Stimulated activated naive B cell treated with anti-CD40 and anti-IgM and Interleukin-4, amounts not matched to agents 10 μg/mL and 1 μg/mL and 100 μg/mL, for 72 hours (primary cell): ENCODE data around the gene PEAR1.
A peak's percentile ranks its signal among the peaks of the same experiment; 100 is the strongest.

ENCODE experiments used
- ATAC-seq, 2 donors: fragments of 150-1000 bp; cut with Tn5 transposase; replicated peaks; 2 replicates each; pipeline ENCODE4 v1.10.0; 2021; ENCODE audit warnings: moderate library complexity in 1 of 2
- DNase-seq: peaks from one replicate; pipeline ENCODE4 v3.0.0; 2021
- H3K27ac Mint-ChIP-seq: one replicate; pipeline ENCODE4 v1.8.0; 2022; ENCODE audit warnings: mild to moderate bottlenecking, mixed read lengths
- H3K27me3 Mint-ChIP-seq, 2 donors: one replicate each; pipeline ENCODE4 v1.8.0; 2022; ENCODE audit warnings: mixed read lengths in 2 of 2
- H3K36me3 Mint-ChIP-seq, 2 donors: one replicate each; pipeline ENCODE4 v1.8.0; 2022; ENCODE audit warnings: mixed read lengths in 2 of 2, mild to moderate bottlenecking in 1 of 2
- H3K4me1 Mint-ChIP-seq, 2 donors: one replicate each; pipeline ENCODE4 v1.8.0; 2022; ENCODE audit warnings: mixed read lengths in 2 of 2, mild to moderate bottlenecking in 1 of 2
- H3K4me3 Mint-ChIP-seq, 2 donors: one replicate each; pipeline ENCODE4 v1.8.0; 2022; ENCODE audit warnings: mild to moderate bottlenecking in 2 of 2, mixed read lengths in 2 of 2, moderate library complexity in 1 of 2
- H3K9me3 Mint-ChIP-seq, 2 donors: one replicate each; pipeline ENCODE4 v1.8.0; 2022; ENCODE audit warnings: mixed read lengths in 2 of 2, mild to moderate bottlenecking in 1 of 2

PEAR1 gene

DNA sequence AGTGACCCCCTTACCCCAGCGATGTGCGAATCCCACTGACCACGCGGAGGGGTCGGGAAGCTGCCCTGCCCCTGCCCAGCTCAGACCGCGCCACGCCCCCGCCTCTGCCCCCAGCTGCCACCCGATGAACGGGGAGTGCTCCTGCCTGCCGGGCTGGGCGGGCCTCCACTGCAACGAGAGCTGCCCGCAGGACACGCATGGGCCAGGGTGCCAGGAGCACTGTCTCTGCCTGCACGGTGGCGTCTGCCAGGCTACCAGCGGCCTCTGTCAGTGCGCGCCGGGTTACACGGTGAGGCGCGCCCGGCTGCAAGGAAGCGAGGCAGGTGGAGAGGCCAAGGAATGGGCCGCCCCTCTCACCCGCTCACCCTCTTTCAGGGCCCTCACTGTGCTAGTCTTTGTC is 15.0 kb downstream of the PEAR1 start:
- Mint-ChIP-seq H3K4me3 (no peak overlapping the region), H3K27ac (no peak overlapping the region), H3K4me1 (peaks cover 0 to 7% of the 10 kb centered on the region in 2 donors), H3K27me3 (peaks cover 25 to 38% of the 10 kb centered on the region in 2 donors), H3K36me3 (no peaks in the 10 kb centered on the region), H3K9me3 (no peaks in the 10 kb centered on the region)
- DNase-seq (no peak), ATAC-seq (no peak)

DNA sequence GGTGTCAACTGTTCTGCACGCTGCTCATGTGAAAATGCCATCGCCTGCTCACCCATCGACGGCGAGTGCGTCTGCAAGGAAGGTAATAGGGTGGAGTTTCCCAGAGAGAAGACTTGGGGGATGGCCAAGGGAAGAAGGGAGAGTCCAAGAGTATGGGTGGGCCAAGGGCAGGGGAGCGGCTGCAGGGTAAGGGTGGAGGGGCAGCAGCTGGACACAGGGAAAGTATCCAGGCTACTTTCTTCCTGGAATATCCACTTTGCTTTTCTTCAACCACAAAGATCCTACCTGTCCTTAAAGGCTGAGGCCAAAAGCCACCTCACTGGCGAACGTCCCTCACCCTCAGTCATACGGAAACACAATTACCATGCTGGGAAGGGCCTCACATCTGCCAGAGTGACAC is 15.4 kb downstream of the PEAR1 start:
- Mint-ChIP-seq H3K4me3 (no peak overlapping the region), H3K27me3 (peaks cover 27 to 39% of the 10 kb centered on the region in 2 donors), H3K9me3 (no peaks in the 10 kb centered on the region), H3K27ac (no peak overlapping the region), H3K36me3 (no peaks in the 10 kb centered on the region), H3K4me1 (peaks cover 0 to 7% of the 10 kb centered on the region in 2 donors)
- DNase-seq (no peak), ATAC-seq (no peak)

DNA sequence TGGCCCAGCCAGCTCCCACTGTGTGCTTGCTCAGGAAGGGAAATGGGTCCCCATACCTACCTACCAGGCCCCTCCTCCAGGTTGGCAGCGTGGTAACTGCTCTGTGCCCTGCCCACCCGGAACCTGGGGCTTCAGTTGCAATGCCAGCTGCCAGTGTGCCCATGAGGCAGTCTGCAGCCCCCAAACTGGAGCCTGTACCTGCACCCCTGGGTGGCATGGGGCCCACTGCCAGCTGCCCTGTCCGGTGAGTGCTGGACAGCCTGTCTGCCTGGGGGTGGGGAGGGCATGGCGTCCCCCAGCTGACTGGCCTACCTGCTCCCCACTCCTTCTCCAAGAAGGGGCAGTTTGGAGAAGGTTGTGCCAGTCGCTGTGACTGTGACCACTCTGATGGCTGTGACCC is 16.2 kb downstream of the PEAR1 start:
- Mint-ChIP-seq H3K27me3 (peaks cover 32 to 46% of the 10 kb centered on the region in 2 donors), H3K27ac (no peak overlapping the region), H3K9me3 (no peaks in the 10 kb centered on the region), H3K4me1 (peaks cover 0 to 7% of the 10 kb centered on the region in 2 donors), H3K4me3 (no peak overlapping the region), H3K36me3 (no peaks in the 10 kb centered on the region)
- DNase-seq (no peak), ATAC-seq (no peak)

DNA sequence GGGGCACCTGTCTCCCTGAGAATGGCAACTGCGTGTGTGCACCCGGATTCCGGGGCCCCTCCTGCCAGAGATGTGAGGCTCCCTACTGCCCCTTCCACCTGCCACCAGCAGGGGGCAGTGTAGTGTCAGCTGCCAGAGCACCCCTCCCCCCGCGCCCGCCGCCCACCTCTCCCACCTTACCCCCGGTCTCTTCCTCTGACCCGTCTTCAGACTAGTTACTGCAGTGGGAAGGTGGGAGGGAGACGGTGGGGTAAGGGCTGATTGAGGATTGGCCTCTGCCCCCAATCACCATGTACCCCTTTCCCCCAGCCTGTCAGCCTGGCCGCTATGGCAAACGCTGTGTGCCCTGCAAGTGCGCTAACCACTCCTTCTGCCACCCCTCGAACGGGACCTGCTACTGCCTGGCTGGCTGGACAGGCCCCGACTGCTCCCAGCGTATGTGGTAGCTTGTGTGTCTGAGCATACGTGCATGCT is 16.8 kb downstream of the PEAR1 start:
- Mint-ChIP-seq H3K27me3 (peaks cover 38 to 51% of the 10 kb centered on the region in 2 donors), H3K36me3 (no peaks in the 10 kb centered on the region), H3K4me3 (no peak overlapping the region), H3K4me1 (peaks cover 0 to 7% of the 10 kb centered on the region in 2 donors), H3K27ac (no peak overlapping the region), H3K9me3 (no peaks in the 10 kb centered on the region)
- ATAC-seq: peak; percentile 38 to 60
- no peak for DNase-seq

DNA sequence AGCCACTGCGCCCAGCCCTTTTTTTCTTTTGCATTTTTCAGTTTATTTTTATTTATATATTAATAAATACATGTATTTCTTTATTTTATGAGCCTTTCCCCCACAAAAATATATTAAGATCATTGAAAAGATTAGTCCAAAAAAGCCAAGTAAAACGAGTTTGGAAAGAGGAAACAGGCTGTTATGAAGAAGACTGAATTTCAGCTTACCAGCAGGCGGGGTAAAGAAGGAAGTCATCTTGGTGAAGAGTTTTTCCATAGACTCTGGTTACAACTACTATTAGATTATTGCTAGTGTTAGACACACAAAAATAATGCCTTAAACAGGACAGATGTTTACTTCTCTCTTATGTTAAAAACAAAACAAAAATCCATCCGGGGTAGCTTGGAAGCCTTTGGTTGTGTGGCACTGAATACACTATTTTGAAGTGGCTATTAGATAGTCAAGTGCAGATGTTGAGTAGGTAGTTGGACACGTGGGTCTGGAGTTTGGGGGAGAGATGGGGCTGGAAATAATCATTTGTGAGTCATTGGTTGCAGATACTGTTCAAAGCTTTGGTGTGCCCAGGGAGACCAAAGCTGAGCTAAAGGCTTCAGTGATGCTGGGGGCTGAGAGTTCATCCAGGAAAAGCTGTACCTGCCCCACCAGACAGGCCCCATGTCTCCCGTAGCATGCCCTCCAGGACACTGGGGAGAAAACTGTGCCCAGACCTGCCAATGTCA is 18.2 kb downstream of the PEAR1 start:
- ATAC-seq (no peak), DNase-seq (no peak)
- Mint-ChIP-seq H3K9me3 (no peaks in the 10 kb centered on the region), H3K27ac (no peak overlapping the region), H3K4me1 (peaks cover 0 to 7% of the 10 kb centered on the region in 2 donors), H3K4me3 (no peak overlapping the region), H3K27me3 (peaks cover 33 to 51% of the 10 kb centered on the region in 2 donors), H3K36me3 (no peaks in the 10 kb centered on the region)

DNA sequence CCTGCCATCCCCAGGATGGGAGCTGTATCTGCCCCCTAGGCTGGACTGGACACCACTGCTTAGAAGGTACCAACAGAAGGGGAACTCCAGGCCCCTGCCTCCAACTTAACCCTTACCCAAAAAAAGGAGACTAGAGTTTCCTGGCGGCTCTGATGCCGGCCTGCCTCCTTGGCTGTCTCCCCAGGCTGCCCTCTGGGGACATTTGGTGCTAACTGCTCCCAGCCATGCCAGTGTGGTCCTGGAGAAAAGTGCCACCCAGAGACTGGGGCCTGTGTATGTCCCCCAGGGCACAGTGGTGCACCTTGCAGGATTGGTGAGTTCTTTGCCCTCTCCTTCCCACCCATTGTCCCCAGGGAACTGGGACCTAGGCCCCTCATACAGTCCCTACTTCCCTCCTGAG is 18.8 kb downstream of the PEAR1 start:
- Mint-ChIP-seq H3K27me3 (peaks cover 28 to 46% of the 10 kb centered on the region in 2 donors), H3K9me3 (no peaks in the 10 kb centered on the region), H3K4me1 (peaks cover 0 to 3% of the 10 kb centered on the region in 2 donors), H3K36me3 (no peaks in the 10 kb centered on the region), H3K4me3 (no peak overlapping the region), H3K27ac (no peak overlapping the region)
- DNase-seq (no peak), ATAC-seq (no peak)

DNA sequence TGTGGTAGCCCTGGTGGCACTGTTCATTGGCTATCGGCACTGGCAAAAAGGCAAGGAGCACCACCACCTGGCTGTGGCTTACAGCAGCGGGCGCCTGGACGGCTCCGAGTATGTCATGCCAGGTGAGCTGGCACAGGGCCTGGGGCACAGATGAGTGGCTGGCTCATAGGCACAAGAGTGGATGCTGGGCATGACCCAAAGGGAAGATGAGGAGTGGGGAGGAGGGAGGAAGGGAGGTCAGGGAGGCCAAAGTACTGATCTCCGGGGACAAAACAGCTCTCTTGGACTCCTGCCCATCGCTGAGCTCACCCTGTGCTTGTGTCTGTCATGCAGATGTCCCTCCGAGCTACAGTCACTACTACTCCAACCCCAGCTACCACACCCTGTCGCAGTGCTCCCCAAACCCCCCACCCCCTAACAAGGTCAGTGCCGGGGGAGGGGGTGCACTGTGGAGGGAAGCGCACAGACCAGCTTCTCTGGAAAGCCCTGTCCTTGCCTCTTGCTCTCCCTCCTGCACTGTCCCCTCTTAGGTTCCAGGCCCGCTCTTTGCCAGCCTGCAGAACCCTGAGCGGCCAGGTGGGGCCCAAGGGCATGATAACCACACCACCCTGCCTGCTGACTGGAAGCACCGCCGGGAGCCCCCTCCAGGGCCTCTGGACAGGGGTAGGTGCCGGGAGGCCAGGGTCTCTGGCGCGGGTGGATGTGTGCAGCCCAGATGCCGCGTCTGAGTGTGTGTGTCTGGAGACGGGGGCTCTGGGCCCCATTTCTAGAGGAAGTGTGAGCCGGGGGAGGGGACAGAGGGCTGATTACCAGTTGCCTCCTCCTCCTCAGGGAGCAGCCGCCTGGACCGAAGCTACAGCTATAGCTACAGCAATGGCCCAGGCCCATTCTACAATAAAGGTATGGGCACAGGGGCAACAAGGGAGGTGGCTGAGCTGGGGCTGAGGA is 19.6 kb downstream of the PEAR1 start:
- Mint-ChIP-seq H3K27ac (no peak overlapping the region), H3K36me3 (no peaks in the 10 kb centered on the region), H3K4me1 (peaks cover 0 to 3% of the 10 kb centered on the region in 2 donors), H3K4me3 (no peak overlapping the region), H3K9me3 (no peaks in the 10 kb centered on the region), H3K27me3 (peaks cover 28 to 46% of the 10 kb centered on the region in 2 donors)
- ATAC-seq (no peak), DNase-seq (no peak)

DNA sequence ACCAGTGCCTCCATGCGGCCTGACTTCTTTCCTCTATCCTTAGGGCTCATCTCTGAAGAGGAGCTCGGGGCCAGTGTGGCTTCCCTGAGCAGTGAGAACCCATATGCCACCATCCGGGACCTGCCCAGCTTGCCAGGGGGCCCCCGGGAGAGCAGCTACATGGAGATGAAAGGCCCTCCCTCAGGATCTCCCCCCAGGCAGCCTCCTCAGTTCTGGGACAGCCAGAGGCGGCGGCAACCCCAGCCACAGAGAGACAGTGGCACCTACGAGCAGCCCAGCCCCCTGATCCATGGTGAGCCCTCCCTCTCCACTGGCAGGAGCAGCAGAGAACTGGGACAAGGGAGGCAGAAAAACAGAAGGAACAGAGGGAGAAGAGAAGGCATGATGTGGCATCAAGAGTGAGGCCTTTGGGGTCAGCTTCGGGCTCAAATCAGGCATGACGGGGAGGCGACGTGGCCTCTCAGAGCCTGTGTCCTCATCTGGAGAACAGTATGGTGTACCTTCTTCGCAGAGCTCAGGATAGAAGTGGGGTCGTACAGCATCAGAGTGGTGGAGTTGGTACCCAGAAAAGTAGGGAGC is 20.4 kb downstream of the PEAR1 start:
- Mint-ChIP-seq H3K27ac (no peak overlapping the region), H3K9me3 (no peaks in the 10 kb centered on the region), H3K36me3 (no peaks in the 10 kb centered on the region), H3K4me3 (no peak overlapping the region), H3K4me1 (peaks cover 0 to 3% of the 10 kb centered on the region in 2 donors), H3K27me3 (peaks cover 29 to 46% of the 10 kb centered on the region in 2 donors)
- ATAC-seq (no peak), DNase-seq (no peak)

DNA sequence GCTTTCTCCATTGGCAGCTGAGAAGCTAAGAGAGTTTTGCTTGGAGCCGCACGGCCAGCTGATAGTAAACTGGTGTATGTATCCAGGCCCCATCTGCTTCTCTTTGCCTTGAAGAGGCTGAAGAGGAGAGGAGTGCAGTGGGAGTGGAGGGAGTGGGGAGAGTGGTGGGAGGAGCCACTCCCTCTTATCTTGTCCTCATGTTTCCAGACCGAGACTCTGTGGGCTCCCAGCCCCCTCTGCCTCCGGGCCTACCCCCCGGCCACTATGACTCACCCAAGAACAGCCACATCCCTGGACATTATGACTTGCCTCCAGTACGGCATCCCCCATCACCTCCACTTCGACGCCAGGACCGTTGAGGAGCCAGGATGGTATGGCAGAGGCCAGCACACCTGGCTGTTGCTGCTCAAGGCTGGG is 20.9 kb downstream of the PEAR1 start:
- Mint-ChIP-seq H3K27me3 (peaks cover 30 to 50% of the 10 kb centered on the region in 2 donors), H3K27ac (no peak overlapping the region), H3K4me3 (no peak overlapping the region), H3K9me3 (no peaks in the 10 kb centered on the region), H3K36me3 (no peaks in the 10 kb centered on the region), H3K4me1 (peaks cover 0 to 3% of the 10 kb centered on the region in 2 donors)
- no peak for ATAC-seq
- no peak for DNase-seq

DNA sequence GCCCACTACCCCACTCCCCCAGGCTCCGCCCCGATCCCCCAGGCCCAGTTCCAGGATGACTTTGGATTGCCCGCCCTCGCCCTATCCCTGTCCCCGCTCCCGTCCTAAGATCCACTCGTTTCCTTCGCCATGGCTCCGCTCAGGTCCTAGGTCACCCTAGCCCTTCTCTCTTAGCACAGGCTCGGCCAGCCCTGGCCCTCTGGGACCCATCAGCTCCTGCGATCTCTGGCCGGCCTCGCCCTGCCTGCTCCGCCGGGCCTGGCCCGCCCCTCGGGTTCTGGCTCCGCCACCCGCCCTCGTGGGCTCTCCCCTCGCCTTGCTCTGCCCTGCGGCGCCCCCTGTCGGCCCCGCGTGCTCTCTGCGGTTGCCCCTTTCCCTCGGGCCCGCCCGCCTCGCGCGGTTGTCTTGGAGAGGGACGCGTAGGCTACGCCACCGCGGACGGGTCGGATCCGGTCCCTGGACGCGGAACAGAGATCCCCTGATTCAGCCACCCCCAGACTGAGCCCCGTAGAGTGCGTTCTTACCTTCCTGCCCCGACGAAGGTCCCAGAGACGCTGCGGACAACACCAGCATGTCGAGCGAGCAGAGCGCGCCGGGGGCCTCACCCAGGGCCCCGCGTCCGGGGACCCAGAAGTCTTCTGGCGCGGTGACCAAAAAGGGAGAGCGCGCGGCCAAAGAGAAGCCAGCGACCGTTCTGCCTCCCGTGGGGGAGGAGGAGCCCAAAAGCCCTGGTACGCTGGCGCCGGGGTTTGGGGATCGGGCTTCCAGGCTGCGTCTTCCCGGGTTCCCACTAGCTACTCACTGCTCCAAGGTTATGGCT is 26.9 kb downstream of the PEAR1 start, which contains the start of gene LRRC71:
Gene LRRC71, plus strand, starts transcription at position 400 of the 820 bp plus-strand sequence. Its CDS starts 172 bp downstream, at position 572.
- peak; percentile 39 for DNase-seq
- peak; percentile 82 to 83 for ATAC-seq
- Mint-ChIP-seq H3K27ac (no peak within 1 kb of the TSS), H3K4me3 (peak within 1 kb of the TSS in 1 of 2 donors; percentile 29), H3K9me3 (no peaks in the 10 kb centered on the region), H3K36me3 (no peaks in the 10 kb centered on the region), H3K27me3 (peaks cover 49 to 74% of the 10 kb centered on the region in 2 donors), H3K4me1 (peaks cover 6 to 22% of the 10 kb centered on the region in 2 donors)

DNA sequence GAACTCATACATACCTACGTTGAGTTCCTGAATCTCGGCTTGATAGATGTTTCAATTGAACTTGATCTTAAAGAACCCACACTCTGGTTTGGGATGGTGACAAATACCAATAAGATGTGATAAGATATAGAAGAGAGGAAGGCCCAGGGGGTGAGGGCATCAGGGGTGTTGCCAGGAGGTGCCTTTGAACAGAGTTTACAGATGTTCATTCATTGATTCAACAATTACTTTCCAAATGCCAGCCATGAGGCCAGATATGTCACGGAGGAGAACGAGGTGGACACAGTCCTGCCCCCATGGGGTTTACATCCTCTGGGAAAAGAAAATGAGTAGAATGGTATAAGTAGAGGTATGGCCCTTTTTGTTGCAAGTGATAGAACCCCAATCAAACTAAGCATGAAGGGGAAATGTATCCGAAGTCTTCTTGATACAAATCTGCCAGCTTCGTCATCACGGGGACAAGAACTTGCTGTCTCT is 27.6 kb downstream of the PEAR1 start:
- Mint-ChIP-seq H3K4me1 (peaks cover 6 to 22% of the 10 kb centered on the region in 2 donors), H3K4me3 (no peak overlapping the region), H3K36me3 (no peaks in the 10 kb centered on the region), H3K27ac (no peak overlapping the region), H3K27me3 (peaks cover 50 to 75% of the 10 kb centered on the region in 2 donors), H3K9me3 (no peaks in the 10 kb centered on the region)
- no peak for ATAC-seq
- DNase-seq: no peak

DNA sequence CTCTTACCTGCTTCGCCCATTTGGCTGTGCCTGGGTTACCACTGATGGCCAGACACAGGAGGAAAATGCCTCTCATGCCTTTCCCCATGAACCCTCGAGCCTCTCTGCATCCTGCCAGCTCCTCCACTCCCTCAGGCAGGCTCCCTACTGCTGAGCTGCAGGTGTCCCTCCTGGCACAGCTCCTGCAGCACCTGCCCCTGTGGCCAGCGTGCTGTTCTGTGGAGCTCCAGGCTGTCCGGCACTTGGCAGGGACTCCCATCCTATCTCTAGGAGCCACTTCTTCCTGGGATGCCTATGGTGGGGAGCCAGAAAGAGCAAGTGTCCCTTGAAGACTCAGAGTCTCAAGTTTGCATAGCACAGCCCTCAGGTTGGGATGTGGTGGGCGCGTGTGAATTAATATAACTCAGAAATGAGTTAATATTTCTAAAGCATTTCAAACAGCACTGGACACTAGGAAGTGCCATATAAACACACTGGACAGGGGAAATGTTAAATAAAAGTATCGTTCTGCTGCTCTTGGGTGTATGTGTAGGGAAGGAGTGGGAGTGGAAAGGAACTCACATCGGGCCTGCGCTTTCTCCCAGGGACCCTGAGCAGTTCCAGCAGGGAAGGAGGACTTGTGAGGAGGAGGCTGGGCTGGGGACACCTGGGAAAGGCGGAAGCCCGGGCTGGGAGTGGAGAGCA is 29.6 kb downstream of the PEAR1 start:
- Mint-ChIP-seq H3K27ac (no peak overlapping the region), H3K9me3 (no peaks in the 10 kb centered on the region), H3K27me3 (peaks cover 66 to 90% of the 10 kb centered on the region in 2 donors), H3K4me1 (peaks cover 10 to 33% of the 10 kb centered on the region in 2 donors), H3K36me3 (no peaks in the 10 kb centered on the region), H3K4me3 (peak overlapping the region; percentile 29 to 51)
- DNase-seq: no peak
- no peak for ATAC-seq
